Panc1 (cell line): Measurements from ENCODE around the gene LYST. TPM values are rescaled to one million over a fixed set of nuclear protein-coding genes. Genes with fewer than 3 reads are reported as not detected.
"Not testable (repeated sequence)": the region's sequence is repeated elsewhere in the genome, so short reads cannot be mapped to it uniquely, and the experiment has no call there.

ENCODE experiments used
- ATAC-seq: fragments of 200-7000 bp; cut with Tn5 transposase; 2 replicates; pipeline ENCODE4 v1.9.1; 2020; ENCODE audit warnings: mild to moderate bottlenecking, moderate library complexity
- BruUV-seq: library from RNA; stranded (reverse); fragments of 400-500 nt; replicated peaks from 2 replicates; lab custom pipeline; 2021; lab: Mats Ljungman, UMichigan
- CTCF ChIA-PET: fragments of 300-600 bp; sonication (Branson Sonifier 250); formaldehyde crosslinking; loops from one replicate; lab custom pipeline; 2022; ENCODE audit warnings: antibody characterized with exemption; lab: Charles Lee
- POLR2A ChIA-PET: fragments of 300-600 bp; sonication (Branson Sonifier 250); formaldehyde crosslinking; loops from one replicate; lab custom pipeline; 2022; ENCODE audit warnings: antibody characterized with exemption; lab: Charles Lee
- DNase-seq: peaks from one replicate; pipeline ENCODE4 v3.0.0-alpha.2; 2010; ENCODE audit warnings: low read depth, low spot score
- H3K27ac ChIP-seq: 2 replicates; pipeline ENCODE4 v1.5.1; 2011; ENCODE audit warnings: mild to moderate bottlenecking, low read length, inconsistent platforms
- H3K27me3 ChIP-seq: fragments of 200-500 bp; sonication (Bioruptor generic); 2 replicates; pipeline ENCODE4 v1.6.0; 2014; ENCODE audit warnings: low read length, inconsistent platforms; ENCODE audit not compliant: control insufficient read depth, insufficient read depth
- H3K36me3 ChIP-seq: fragments of 200-500 bp; sonication (Bioruptor generic); 2 replicates; pipeline ENCODE4 v1.5.1; 2014; ENCODE audit warnings: inconsistent platforms, mild to moderate bottlenecking, low read length, moderate library complexity; ENCODE audit not compliant: control insufficient read depth, insufficient read depth
- H3K4me1 ChIP-seq: 2 replicates; pipeline ENCODE4 v1.5.1; 2011; ENCODE audit warnings: inconsistent platforms, mild to moderate bottlenecking, low read length, moderate library complexity; ENCODE audit not compliant: control insufficient read depth, insufficient read depth
- H3K4me3 ChIP-seq, 2 experiments: 2 replicates each; pipeline ENCODE4 v1.5.1; 2011 to 2012; ENCODE audit warnings: low read depth in 2 of 2, low read length in 2 of 2, mild to moderate bottlenecking in 2 of 2, inconsistent platforms in 1 of 2, moderate library complexity in 1 of 2
- H3K9me3 ChIP-seq: fragments of 200-500 bp; sonication (Bioruptor generic); 2 replicates; pipeline ENCODE4 v1.5.1; 2014; ENCODE audit warnings: low read depth, mild to moderate bottlenecking, inconsistent platforms, low read length, moderate library complexity; ENCODE audit not compliant: control insufficient read depth, insufficient read depth
- CTCF ChIP-seq: fragments of 450-650 bp; IDR thresholded peaks from 2 replicates; pipeline ENCODE4 v1.5.1; 2017; ENCODE audit warnings: mild to moderate bottlenecking
- POLR2AphosphoS5 ChIP-seq: IDR thresholded peaks from 2 replicates; pipeline ENCODE4 v1.6.1; 2012; ENCODE audit warnings: mild to moderate bottlenecking, low read depth, low read length, moderate library complexity
- SIN3A ChIP-seq: IDR thresholded peaks from 2 replicates; pipeline ENCODE4 v1.6.1; 2012; ENCODE audit warnings: low read depth, mild to moderate bottlenecking, low read length, moderate library complexity, borderline replicate concordance; ENCODE audit not compliant: insufficient read depth
- TCF7L2 ChIP-seq: IDR thresholded peaks from 2 replicates; pipeline ENCODE4 v1.6.1; 2011; ENCODE audit warnings: mild to moderate bottlenecking, low read depth, low read length, inconsistent platforms
- in situ Hi-C: cut with HindIII; loops from 2 replicates; pipeline ENCODE4 v1.10.0; 2016; ENCODE audit warnings: low sequenced_read_pairs, low pct_unique_long_range_greater_than_20kb
- intact Hi-C: fragments of 100-400 bp; cut with micrococcal nuclease; formaldehyde crosslinking; loops from one replicate; pipeline ENCODE4 v1.10.0; 2022; ENCODE audit not compliant: unreplicated experiment
- total RNA-seq: library from RNA; stranded (reverse); gene quantifications from one replicate; pipeline ENCODE4 v1.2.1, GENCODE V29; 2021; ENCODE audit not compliant: unreplicated experiment
- TF ChIP-seq, protein P1 (sequence below), 2 experiments: IDR thresholded peaks; 2 replicates each; pipeline ENCODE4 v1.6.1; 2011 to 2012; ENCODE audit warnings: low read depth in 2 of 2, control low read depth in 1 of 2, low read length in 1 of 2, mild to moderate bottlenecking in 1 of 2, moderate library complexity in 1 of 2; ENCODE audit not compliant: insufficient read depth in 1 of 2

The LYST gene
- total RNA-seq, 1 experiment from 2014 or later = 75.2 TPM

DNA sequence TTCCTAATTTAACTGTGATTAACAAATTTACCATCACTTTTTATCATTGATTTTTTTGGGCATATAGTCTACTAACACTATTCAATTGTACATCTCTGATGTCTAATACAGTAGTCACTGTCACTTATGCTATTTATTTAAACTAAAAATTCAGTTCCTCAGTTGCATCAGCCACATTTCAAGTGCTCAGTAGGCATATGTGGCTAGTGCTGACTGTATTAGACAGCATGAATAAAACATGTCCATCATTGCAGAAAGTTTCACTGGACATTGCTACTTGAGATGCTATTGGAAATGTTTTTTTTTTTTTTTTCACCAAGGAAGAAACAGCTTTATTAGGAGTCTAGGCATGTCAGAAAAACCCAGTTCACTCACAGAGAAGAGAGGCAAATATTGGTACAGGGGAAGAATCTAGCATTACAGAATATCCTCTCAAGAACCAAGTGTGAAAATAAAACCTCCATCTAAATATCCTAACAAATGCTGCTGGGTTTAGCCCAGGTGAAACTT lies 109.1 kb downstream of the LYST start:
- intact Hi-C loops = no loop called here
- ChIA-PET CTCF (interaction anchor here (0.6 kb wide), 1 partner anchor 159 kb away, joined by 3 read pairs; no protein-coding TSS in a partner anchor), POLR2A (interaction anchor here (0.5 kb wide), 1 partner anchor 169 kb away, joined by 12 read pairs; no protein-coding TSS in a partner anchor)
- no peak for ATAC-seq
- no peak for DNase-seq
- Histone ChIP-seq H3K27ac (no peak overlapping the region), H3K4me3 (no peak overlapping the region), H3K9me3 (no peaks in the 10 kb centered on the region), H3K36me3 (peaks cover 38% of the 10 kb centered on the region), H3K27me3 (no peaks in the 10 kb centered on the region), H3K4me1 (no peaks in the 10 kb centered on the region)
- in situ Hi-C loops = no loop called here
- no TSS peak for BruUV-seq
- no peak for TF ChIP-seq POLR2AphosphoS5
- TF ChIP-seq CTCF = no peak
- TF ChIP-seq SIN3A = no peak
- TF ChIP-seq TCF7L2 = no peak
- TF ChIP-seq, protein P1, sequence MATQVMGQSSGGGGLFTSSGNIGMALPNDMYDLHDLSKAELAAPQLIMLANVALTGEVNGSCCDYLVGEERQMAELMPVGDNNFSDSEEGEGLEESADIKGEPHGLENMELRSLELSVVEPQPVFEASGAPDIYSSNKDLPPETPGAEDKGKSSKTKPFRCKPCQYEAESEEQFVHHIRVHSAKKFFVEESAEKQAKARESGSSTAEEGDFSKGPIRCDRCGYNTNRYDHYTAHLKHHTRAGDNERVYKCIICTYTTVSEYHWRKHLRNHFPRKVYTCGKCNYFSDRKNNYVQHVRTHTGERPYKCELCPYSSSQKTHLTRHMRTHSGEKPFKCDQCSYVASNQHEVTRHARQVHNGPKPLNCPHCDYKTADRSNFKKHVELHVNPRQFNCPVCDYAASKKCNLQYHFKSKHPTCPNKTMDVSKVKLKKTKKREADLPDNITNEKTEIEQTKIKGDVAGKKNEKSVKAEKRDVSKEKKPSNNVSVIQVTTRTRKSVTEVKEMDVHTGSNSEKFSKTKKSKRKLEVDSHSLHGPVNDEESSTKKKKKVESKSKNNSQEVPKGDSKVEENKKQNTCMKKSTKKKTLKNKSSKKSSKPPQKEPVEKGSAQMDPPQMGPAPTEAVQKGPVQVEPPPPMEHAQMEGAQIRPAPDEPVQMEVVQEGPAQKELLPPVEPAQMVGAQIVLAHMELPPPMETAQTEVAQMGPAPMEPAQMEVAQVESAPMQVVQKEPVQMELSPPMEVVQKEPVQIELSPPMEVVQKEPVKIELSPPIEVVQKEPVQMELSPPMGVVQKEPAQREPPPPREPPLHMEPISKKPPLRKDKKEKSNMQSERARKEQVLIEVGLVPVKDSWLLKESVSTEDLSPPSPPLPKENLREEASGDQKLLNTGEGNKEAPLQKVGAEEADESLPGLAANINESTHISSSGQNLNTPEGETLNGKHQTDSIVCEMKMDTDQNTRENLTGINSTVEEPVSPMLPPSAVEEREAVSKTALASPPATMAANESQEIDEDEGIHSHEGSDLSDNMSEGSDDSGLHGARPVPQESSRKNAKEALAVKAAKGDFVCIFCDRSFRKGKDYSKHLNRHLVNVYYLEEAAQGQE (IDR thresholded peaks at IDR 0.05; ENCODE audit: insufficient read depth in 1 of 2, low read depth in 2 of 2, low read length in 1 of 2) = no peak

GRCh38 chr1:235754186-235754585 lies 112.5 kb downstream of the LYST start:
- in situ Hi-C loops, CTCF ChIA-PET, ATAC-seq, H3K9me3 ChIP-seq, intact Hi-C loops, H3K27ac ChIP-seq, DNase-seq, H3K27me3 ChIP-seq, POLR2A ChIA-PET, BruUV-seq, H3K4me1 ChIP-seq, H3K4me3 ChIP-seq: not testable (repeated sequence)
- H3K36me3 ChIP-seq = peaks cover 41% of the 10 kb centered on the region

DNA sequence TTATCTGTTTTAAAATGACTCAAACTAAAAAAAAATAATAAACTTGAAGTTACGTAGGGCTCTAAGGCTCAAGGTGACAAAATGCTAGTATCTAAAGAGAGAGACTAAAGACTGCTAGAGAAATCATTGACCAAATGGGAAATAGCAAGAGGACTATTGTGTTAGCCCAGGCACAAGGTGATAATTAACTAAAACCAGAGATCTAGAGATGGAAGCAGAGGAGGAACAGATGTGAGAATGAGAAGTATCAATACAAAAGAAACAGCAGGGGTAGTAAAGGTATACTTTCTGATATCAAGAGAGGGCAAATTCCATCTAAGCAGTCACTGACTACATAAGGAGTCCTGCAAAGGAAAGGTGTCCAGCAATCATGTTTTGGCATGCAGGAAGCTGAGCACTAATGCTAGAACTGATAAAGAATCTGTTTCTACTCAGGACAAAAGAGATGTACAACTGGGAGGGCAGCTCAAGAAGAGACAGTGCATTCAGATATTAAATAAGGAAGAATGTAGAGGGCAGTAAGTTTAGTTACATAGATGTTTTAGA lies 116.9 kb downstream of the LYST start:
- Histone ChIP-seq H3K4me3 (no peak overlapping the region), H3K36me3 (peaks cover 47% of the 10 kb centered on the region), H3K27me3 (no peaks in the 10 kb centered on the region), H3K9me3 (no peaks in the 10 kb centered on the region), H3K27ac (no peak overlapping the region), H3K4me1 (no peaks in the 10 kb centered on the region)
- DNase-seq (no peak), ATAC-seq (no peak)
- no TSS peak for BruUV-seq
- ChIA-PET CTCF (no interaction called here), POLR2A (interaction anchor here (0.6 kb wide), 2 partner anchors 91 to 1309 kb away, joined by 3 to 8 read pairs; no protein-coding TSS in a partner anchor)
- intact Hi-C loops = no loop called here
- in situ Hi-C loops = no loop called here
- TF ChIP-seq SIN3A (no peak), CTCF (no peak), POLR2AphosphoS5 (no peak), TCF7L2 (no peak)
- TF ChIP-seq, protein P1 (IDR thresholded peaks at IDR 0.05; ENCODE audit: insufficient read depth in 1 of 2, low read depth in 2 of 2, low read length in 1 of 2) = no peak
